Measurements from ENCODE around the gene CELA3A. TPM values are rescaled to one million over a fixed set of nuclear protein-coding genes. Genes with fewer than 3 reads are reported as not detected.
"Not testable (repeated sequence)": the region's sequence is repeated elsewhere in the genome, so short reads cannot be mapped to it uniquely, and the experiment has no call there.

Gene CELA3A
- polyA plus RNA-seq, 1 donor (not counting 4 experiments of a cell fraction or from before 2014, with no cell fraction given): not detected

GRCh38 chr1:21978209-21978608, 23.2 kb upstream of the CELA3A start:
- H3K36me3 ChIP-seq (ENCODE audit: control insufficient read depth in 2 of 2, extremely low read depth in 1 of 2, insufficient read depth in 2 of 2, low read length in 2 of 2); H3K9ac ChIP-seq (ENCODE audit: control insufficient read depth, extremely low read depth, insufficient read depth, low read length); H4K20me1 ChIP-seq (ENCODE audit: control insufficient read depth, extremely low read depth, insufficient read depth, low read length); H3K4me3 ChIP-seq (ENCODE audit: control insufficient read depth in 2 of 3, extremely low read depth in 1 of 3, insufficient read depth in 2 of 3, low read depth in 1 of 3, low read length in 3 of 3); H3K27me3 ChIP-seq (ENCODE audit: control insufficient read depth, extremely low read depth, insufficient read depth, low read length); H3K4me1 ChIP-seq (ENCODE audit: control insufficient read depth, extremely low read depth, insufficient read depth, low read length); H3K9me3 ChIP-seq (ENCODE audit: control insufficient read depth, low read depth, low read length); dilution Hi-C loops (cut with MboI; ENCODE audit: extremely low pct_ligation_motif_present, low sequenced_read_pairs); H3K4me2 ChIP-seq (ENCODE audit: control insufficient read depth, extremely low read depth, insufficient read depth, low read depth, low read length); H3K9me1 ChIP-seq (ENCODE audit: control insufficient read depth, extremely low read depth, insufficient read depth, low read length); H2AFZ ChIP-seq (ENCODE audit: control insufficient read depth, low read length); H3K79me2 ChIP-seq (ENCODE audit: control insufficient read depth, insufficient read depth, low read length); DNase-seq (ENCODE audit: low read depth, low spot score); FAIRE-seq; H3K27ac ChIP-seq (ENCODE audit: control insufficient read depth, insufficient read depth, low read length): not testable (repeated sequence)

GRCh38 chr1:21980515-21981220, 20.8 kb upstream of the CELA3A start:
- FAIRE-seq; H4K20me1 ChIP-seq (ENCODE audit: control insufficient read depth, extremely low read depth, insufficient read depth, low read length); H3K79me2 ChIP-seq (ENCODE audit: control insufficient read depth, insufficient read depth, low read length); H3K27ac ChIP-seq (ENCODE audit: control insufficient read depth, insufficient read depth, low read length); H3K4me1 ChIP-seq (ENCODE audit: control insufficient read depth, extremely low read depth, insufficient read depth, low read length); H3K9me3 ChIP-seq (ENCODE audit: control insufficient read depth, low read depth, low read length); H3K9ac ChIP-seq (ENCODE audit: control insufficient read depth, extremely low read depth, insufficient read depth, low read length); H3K9me1 ChIP-seq (ENCODE audit: control insufficient read depth, extremely low read depth, insufficient read depth, low read length); H2AFZ ChIP-seq (ENCODE audit: control insufficient read depth, low read length); H3K4me2 ChIP-seq (ENCODE audit: control insufficient read depth, extremely low read depth, insufficient read depth, low read depth, low read length); H3K27me3 ChIP-seq (ENCODE audit: control insufficient read depth, extremely low read depth, insufficient read depth, low read length); H3K4me3 ChIP-seq (ENCODE audit: control insufficient read depth in 2 of 3, extremely low read depth in 1 of 3, insufficient read depth in 2 of 3, low read depth in 1 of 3, low read length in 3 of 3); DNase-seq (ENCODE audit: low read depth, low spot score); H3K36me3 ChIP-seq (ENCODE audit: control insufficient read depth in 2 of 2, extremely low read depth in 1 of 2, insufficient read depth in 2 of 2, low read length in 2 of 2); dilution Hi-C loops (cut with MboI; ENCODE audit: extremely low pct_ligation_motif_present, low sequenced_read_pairs): not testable (repeated sequence)

- H3K36me3 ChIP-seq (ENCODE audit: control insufficient read depth in 2 of 2, extremely low read depth in 1 of 2, insufficient read depth in 2 of 2, low read length in 2 of 2); H3K9me3 ChIP-seq (ENCODE audit: control insufficient read depth, low read depth, low read length); H4K20me1 ChIP-seq (ENCODE audit: control insufficient read depth, extremely low read depth, insufficient read depth, low read length); H3K79me2 ChIP-seq (ENCODE audit: control insufficient read depth, insufficient read depth, low read length); H3K9me1 ChIP-seq (ENCODE audit: control insufficient read depth, extremely low read depth, insufficient read depth, low read length); H2AFZ ChIP-seq (ENCODE audit: control insufficient read depth, low read length); H3K4me2 ChIP-seq (ENCODE audit: control insufficient read depth, extremely low read depth, insufficient read depth, low read depth, low read length); FAIRE-seq; H3K27ac ChIP-seq (ENCODE audit: control insufficient read depth, insufficient read depth, low read length); H3K4me3 ChIP-seq (ENCODE audit: control insufficient read depth in 2 of 3, extremely low read depth in 1 of 3, insufficient read depth in 2 of 3, low read depth in 1 of 3, low read length in 3 of 3); H3K27me3 ChIP-seq (ENCODE audit: control insufficient read depth, extremely low read depth, insufficient read depth, low read length); dilution Hi-C loops (cut with MboI; ENCODE audit: extremely low pct_ligation_motif_present, low sequenced_read_pairs); H3K9ac ChIP-seq (ENCODE audit: control insufficient read depth, extremely low read depth, insufficient read depth, low read length); H3K4me1 ChIP-seq (ENCODE audit: control insufficient read depth, extremely low read depth, insufficient read depth, low read length); DNase-seq (ENCODE audit: low read depth, low spot score): not testable (repeated sequence)
Measured at GRCh38 chr1:21981253-21981652, 20.2 kb upstream of the CELA3A start.

All from keratinocyte (primary cell).